Activated naive CD8-positive, alpha-beta T cell treated with anti-CD3 and anti-CD28 coated beads, Interleukin-2, amount 10 ng/mL, durations not matched to agents 7 days and 5 days (primary cell): ENCODE measurements around the gene TTLL8. TPM values are rescaled to one million over a fixed set of nuclear protein-coding genes. Genes with fewer than 3 reads are reported as not detected.
"Not testable (repeated sequence)": the region's sequence is repeated elsewhere in the genome, so short reads cannot be mapped to it uniquely, and the experiment has no call there.

Source experiments
- ATAC-seq: fragments of 150-1000 bp; cut with Tn5 transposase; one replicate; pipeline ENCODE4 v1.10.0; 2021; ENCODE audit warnings: low read depth, moderate library complexity
- POLR2A ChIA-PET: fragments of 350-600 bp; sonication (Branson Sonifier 250); formaldehyde crosslinking; loops from one replicate; lab custom pipeline; 2021; ENCODE audit warnings: antibody characterized with exemption; lab: Charles Lee
- DNase-seq: peaks from one replicate; pipeline ENCODE4 v3.0.0; 2021
- H3K27ac Mint-ChIP-seq: one replicate; pipeline ENCODE4 v1.8.0; 2022; ENCODE audit warnings: mild to moderate bottlenecking, mixed read lengths
- H3K27me3 Mint-ChIP-seq: one replicate; pipeline ENCODE4 v1.8.0; 2022; ENCODE audit warnings: mild to moderate bottlenecking, moderate library complexity, mixed read lengths
- H3K36me3 Mint-ChIP-seq: one replicate; pipeline ENCODE4 v1.8.0; 2021; ENCODE audit warnings: mild to moderate bottlenecking, mixed read lengths
- H3K4me1 Mint-ChIP-seq: one replicate; pipeline ENCODE4 v1.8.0; 2021; ENCODE audit warnings: mixed read lengths
- H3K4me3 Mint-ChIP-seq: one replicate; pipeline ENCODE4 v1.8.0; 2022; ENCODE audit warnings: mild to moderate bottlenecking, moderate library complexity, mixed read lengths
- H3K9me3 Mint-ChIP-seq: one replicate; pipeline ENCODE4 v1.8.0; 2021; ENCODE audit warnings: mixed read lengths
- total RNA-seq, 2 experiments: library from RNA; stranded (reverse); gene quantifications; one replicate each; pipeline ENCODE4 v1.2.3, GENCODE V29; 2021

TTLL8 gene
- total RNA-seq, 2 experiments from 2014 or later, result not detected

GRCh38 chr22:50088096-50088495, 30.0 kb upstream of the TTLL8 start:
- POLR2A ChIA-PET, result interaction anchor here (0.7 kb wide), 1 partner anchor 19 kb away, joined by 3 read pairs; no protein-coding TSS in a partner anchor
- Mint-ChIP-seq H3K36me3 (peaks cover 9% of the 10 kb centered on the region), H3K27ac (no peak overlapping the region), H3K9me3 (peaks cover 16% of the 10 kb centered on the region), H3K4me3 (no peak overlapping the region), H3K4me1 (peaks cover 7% of the 10 kb centered on the region), H3K27me3 (peaks cover 15% of the 10 kb centered on the region)
- no peak for DNase-seq
- no peak for ATAC-seq

- POLR2A ChIA-PET, result no interaction called here
- H3K4me1 Mint-ChIP-seq, result peaks cover 7% of the 10 kb centered on the region
- peaks cover 9% of the 10 kb centered on the region for H3K36me3 Mint-ChIP-seq
- peaks cover 13% of the 10 kb centered on the region for H3K27me3 Mint-ChIP-seq
- DNase-seq, result no peak
- H3K27ac Mint-ChIP-seq, result no peak overlapping the region
- no peak overlapping the region for H3K4me3 Mint-ChIP-seq
- ATAC-seq, result no peak
- peaks cover 16% of the 10 kb centered on the region for H3K9me3 Mint-ChIP-seq
Observed at GRCh38 chr22:50087646-50088045, 29.5 kb upstream of the TTLL8 start.

GRCh38 chr22:50086975-50087374, 28.9 kb upstream of the TTLL8 start:
- Mint-ChIP-seq H3K9me3 (peaks cover 16% of the 10 kb centered on the region), H3K27ac (peak overlapping the region; percentile 25)
- ATAC-seq, H3K4me3 Mint-ChIP-seq, DNase-seq, H3K4me1 Mint-ChIP-seq, H3K36me3 Mint-ChIP-seq, H3K27me3 Mint-ChIP-seq: not testable (repeated sequence)
- POLR2A ChIA-PET, result interaction anchor here (3.1 kb wide), 1 partner anchor 25 kb away, joined by 31 read pairs; no protein-coding TSS in a partner anchor

- DNase-seq (no peak), ATAC-seq (no peak)
- Mint-ChIP-seq H3K36me3 (peaks cover 9% of the 10 kb centered on the region), H3K9me3 (peaks cover 16% of the 10 kb centered on the region), H3K27me3 (peaks cover 10% of the 10 kb centered on the region), H3K27ac (peak overlapping the region; percentile 25), H3K4me3 (no peak overlapping the region), H3K4me1 (peaks cover 7% of the 10 kb centered on the region)
- POLR2A ChIA-PET, result interaction anchor here (0.8 to 3.1 kb wide), 4 partner anchors 14 to 104 kb away, joined by 5 to 31 read pairs (median 14); no protein-coding TSS in a partner anchor
Observed at GRCh38 chr22:50086526-50086925, 28.4 kb upstream of the TTLL8 start.

GRCh38 chr22:50085211-50085972, 27.3 kb upstream of the TTLL8 start, which contains the start of gene MLC1:
MLC1 (minus strand) TSS chr22:50085426; CDS start chr22:50084902, 524 bp downstream.
- Mint-ChIP-seq H3K4me3 (no peak within 1 kb of the TSS), H3K27me3 (peaks cover 4% of the 10 kb centered on the region), H3K27ac (no peak within 1 kb of the TSS), H3K9me3 (peaks cover 16% of the 10 kb centered on the region), H3K36me3 (peaks cover 9% of the 10 kb centered on the region), H3K4me1 (peaks cover 7% of the 10 kb centered on the region)
- peak; percentile 52 for DNase-seq
- POLR2A ChIA-PET, result interaction anchor here (0.8 to 3.1 kb wide), 8 partner anchors 9 to 114 kb away, joined by 3 to 31 read pairs (median 4); no protein-coding TSS in a partner anchor
- ATAC-seq, result no peak

GRCh38 chr22:50084614-50085021, 26.5 kb upstream of the TTLL8 start:
- DNase-seq, result no peak
- no peak overlapping the region for H3K4me3 Mint-ChIP-seq
- H3K4me1 Mint-ChIP-seq, result peaks cover 7% of the 10 kb centered on the region

GRCh38 chr22:50084080-50084477, 26.0 kb upstream of the TTLL8 start:
- Mint-ChIP-seq H3K27me3 (peaks cover 2% of the 10 kb centered on the region), H3K9me3 (peaks cover 13% of the 10 kb centered on the region), H3K4me1 (peaks cover 7% of the 10 kb centered on the region), H3K4me3 (no peak overlapping the region), H3K36me3 (peaks cover 9% of the 10 kb centered on the region), H3K27ac (no peak overlapping the region)
- no peak for ATAC-seq
- no peak for DNase-seq
- POLR2A ChIA-PET, result interaction anchor here (3.1 kb wide), 1 partner anchor 28 kb away, joined by 31 read pairs; no protein-coding TSS in a partner anchor

More at GRCh38 chr22:50084614-50085021, 26.5 kb upstream of the TTLL8 start:
- POLR2A ChIA-PET, result interaction anchor here (1.1 to 3.1 kb wide), 6 partner anchors 21 to 113 kb away, joined by 3 to 31 read pairs (median 8); no protein-coding TSS in a partner anchor
- H3K9me3 Mint-ChIP-seq, result peaks cover 16% of the 10 kb centered on the region
- ATAC-seq, result no peak
- H3K27ac Mint-ChIP-seq, result no peak overlapping the region
- H3K27me3 Mint-ChIP-seq, result peaks cover 2% of the 10 kb centered on the region
- H3K36me3 Mint-ChIP-seq, result peaks cover 9% of the 10 kb centered on the region

- H3K27me3 Mint-ChIP-seq, result peaks cover 2% of the 10 kb centered on the region
- H3K27ac Mint-ChIP-seq, result no peak overlapping the region
- peaks cover 12% of the 10 kb centered on the region for H3K9me3 Mint-ChIP-seq
- H3K36me3 Mint-ChIP-seq, result peaks cover 9% of the 10 kb centered on the region
- ATAC-seq (no peak), DNase-seq (no peak)
- POLR2A ChIA-PET, result interaction anchor here (3.1 kb wide), 1 partner anchor 28 kb away, joined by 31 read pairs; no protein-coding TSS in a partner anchor
- no peak overlapping the region for H3K4me3 Mint-ChIP-seq
- peaks cover 7% of the 10 kb centered on the region for H3K4me1 Mint-ChIP-seq
Observed at GRCh38 chr22:50083462-50084079, 25.5 kb upstream of the TTLL8 start.

GRCh38 chr22:50082961-50083461, 24.9 kb upstream of the TTLL8 start:
- Mint-ChIP-seq H3K27ac (no peak overlapping the region), H3K27me3 (peaks cover 2% of the 10 kb centered on the region), H3K4me3 (no peak overlapping the region), H3K36me3 (peaks cover 9% of the 10 kb centered on the region), H3K9me3 (peaks cover 12% of the 10 kb centered on the region), H3K4me1 (peaks cover 7% of the 10 kb centered on the region)
- DNase-seq (no peak), ATAC-seq (no peak)
- POLR2A ChIA-PET, result no interaction called here

GRCh38 chr22:50082197-50082715, 24.2 kb upstream of the TTLL8 start:
- no peak overlapping the region for H3K4me3 Mint-ChIP-seq
- peaks cover 8% of the 10 kb centered on the region for H3K36me3 Mint-ChIP-seq
- no peak for ATAC-seq
- POLR2A ChIA-PET, result no interaction called here
- H3K27me3 Mint-ChIP-seq, result no peaks in the 10 kb centered on the region
- H3K27ac Mint-ChIP-seq, result no peak overlapping the region
- no peak for DNase-seq
- peaks cover 8% of the 10 kb centered on the region for H3K9me3 Mint-ChIP-seq
- peaks cover 7% of the 10 kb centered on the region for H3K4me1 Mint-ChIP-seq

- Mint-ChIP-seq H3K27ac (no peak overlapping the region), H3K4me3 (no peak overlapping the region), H3K4me1 (peaks cover 4% of the 10 kb centered on the region), H3K27me3 (no peaks in the 10 kb centered on the region), H3K36me3 (peaks cover 1% of the 10 kb centered on the region), H3K9me3 (peaks cover 2% of the 10 kb centered on the region)
- DNase-seq, result no peak
- ATAC-seq, result no peak
- POLR2A ChIA-PET, result no interaction called here
Observed at GRCh38 chr22:50081426-50082196, 23.5 kb upstream of the TTLL8 start.

- POLR2A ChIA-PET, result no interaction called here
- H3K4me1 Mint-ChIP-seq, result peaks cover 3% of the 10 kb centered on the region
- no peaks in the 10 kb centered on the region for H3K9me3 Mint-ChIP-seq
Observed at GRCh38 chr22:50080077-50080465, 22.0 kb upstream of the TTLL8 start.

More at GRCh38 chr22:50080077-50080465, 22.0 kb upstream of the TTLL8 start:
- H3K4me3 Mint-ChIP-seq, result no peak overlapping the region
- DNase-seq, result no peak
- no peak overlapping the region for H3K27ac Mint-ChIP-seq
- ATAC-seq, result no peak
- no peaks in the 10 kb centered on the region for H3K36me3 Mint-ChIP-seq
- no peaks in the 10 kb centered on the region for H3K27me3 Mint-ChIP-seq
